Cardiac muscle cell (in vitro differentiated cells and primary cell): ENCODE measurements around the gene STX17. TPM values are rescaled to one million over a fixed set of nuclear protein-coding genes. Genes with fewer than 3 reads are reported as not detected.

Experiments
- DNase-seq, 2 donors: peaks; one replicate each; pipeline versions ENCODE4 v3.0.0 to v3.0.0-alpha.2; 2010 to 2017; ENCODE audit warnings: low read depth in 1 of 2, low spot score in 1 of 2
- H3K27ac ChIP-seq: fragments of 200-600 bp; sonication (generic); 2 replicates; pipeline ENCODE4 v1.5.1; 2016
- H3K27me3 ChIP-seq: fragments of 200-600 bp; sonication (generic); 2 replicates; pipeline ENCODE4 v1.6.0; 2016; ENCODE audit warnings: control low read depth
- H3K36me3 ChIP-seq: fragments of 200-600 bp; sonication (generic); 2 replicates; pipeline ENCODE4 v1.5.1; 2016; ENCODE audit warnings: control low read depth
- H3K4me1 ChIP-seq: fragments of 200-600 bp; sonication (generic); 2 replicates; pipeline ENCODE4 v1.8.1; 2017; ENCODE audit warnings: low read depth, mild to moderate bottlenecking, mixed run types
- H3K4me3 ChIP-seq: fragments of 200-600 bp; sonication (generic); 2 replicates; pipeline ENCODE4 v1.5.1; 2016; ENCODE audit warnings: mild to moderate bottlenecking
- H3K9me3 ChIP-seq: fragments of 200-600 bp; sonication (generic); 2 replicates; pipeline ENCODE4 v1.5.1; 2017; ENCODE audit warnings: low read depth, mild to moderate bottlenecking, control low read depth
- polyA plus RNA-seq: library from polyadenylated mRNA; unstranded; fragments of >200 nt; fragmentation: Nextera tagmentation; extraction: Ambion mirVana; gene quantifications from 2 replicates; pipeline ENCODE4 v1.2.1, GENCODE V29; 2016
- total RNA-seq: library from RNA; depleted of rRNA; stranded (reverse); fragments of >200 nt; gene quantifications from 2 replicates; pipeline ENCODE4 v1.2.3, GENCODE V29; 2016
- TF ChIP-seq, protein P1 (sequence below): IDR thresholded peaks from 2 replicates; pipeline ENCODE4 v1.5.1; 2012; ENCODE audit warnings: low read depth, mild to moderate bottlenecking, low read length

STX17 gene
- total and polyA plus RNA-seq, 2 experiments from 2014 or later = 20.4 to 34.8 TPM

DNA sequence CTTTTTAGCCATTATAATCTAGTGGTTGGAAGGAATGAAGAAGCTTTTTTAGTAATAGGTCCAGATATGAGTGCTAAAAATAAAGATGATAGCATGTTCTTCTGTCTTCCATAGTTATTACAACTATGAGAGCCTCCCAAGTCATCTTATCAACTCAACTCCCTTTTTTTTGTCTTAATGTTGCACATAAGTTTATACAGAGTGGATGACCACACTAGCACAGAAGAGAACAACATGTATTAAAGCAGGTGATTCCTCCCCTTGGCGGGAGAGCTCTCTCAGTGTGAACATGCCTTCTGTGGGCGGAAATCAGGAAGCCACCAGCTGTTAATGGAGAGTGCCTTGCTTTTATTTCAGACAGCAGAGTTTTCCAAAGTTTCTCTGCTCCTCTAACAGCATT lies 40.1 kb upstream of the STX17 start:
- Histone ChIP-seq H3K4me3 (no peak overlapping the region), H3K4me1 (no peaks in the 10 kb centered on the region), H3K27me3 (no peaks in the 10 kb centered on the region), H3K27ac (no peak overlapping the region), H3K9me3 (no peaks in the 10 kb centered on the region), H3K36me3 (no peaks in the 10 kb centered on the region)
- TF ChIP-seq, protein P1, sequence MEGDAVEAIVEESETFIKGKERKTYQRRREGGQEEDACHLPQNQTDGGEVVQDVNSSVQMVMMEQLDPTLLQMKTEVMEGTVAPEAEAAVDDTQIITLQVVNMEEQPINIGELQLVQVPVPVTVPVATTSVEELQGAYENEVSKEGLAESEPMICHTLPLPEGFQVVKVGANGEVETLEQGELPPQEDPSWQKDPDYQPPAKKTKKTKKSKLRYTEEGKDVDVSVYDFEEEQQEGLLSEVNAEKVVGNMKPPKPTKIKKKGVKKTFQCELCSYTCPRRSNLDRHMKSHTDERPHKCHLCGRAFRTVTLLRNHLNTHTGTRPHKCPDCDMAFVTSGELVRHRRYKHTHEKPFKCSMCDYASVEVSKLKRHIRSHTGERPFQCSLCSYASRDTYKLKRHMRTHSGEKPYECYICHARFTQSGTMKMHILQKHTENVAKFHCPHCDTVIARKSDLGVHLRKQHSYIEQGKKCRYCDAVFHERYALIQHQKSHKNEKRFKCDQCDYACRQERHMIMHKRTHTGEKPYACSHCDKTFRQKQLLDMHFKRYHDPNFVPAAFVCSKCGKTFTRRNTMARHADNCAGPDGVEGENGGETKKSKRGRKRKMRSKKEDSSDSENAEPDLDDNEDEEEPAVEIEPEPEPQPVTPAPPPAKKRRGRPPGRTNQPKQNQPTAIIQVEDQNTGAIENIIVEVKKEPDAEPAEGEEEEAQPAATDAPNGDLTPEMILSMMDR = no peak
- DNase-seq = no peak

DNA sequence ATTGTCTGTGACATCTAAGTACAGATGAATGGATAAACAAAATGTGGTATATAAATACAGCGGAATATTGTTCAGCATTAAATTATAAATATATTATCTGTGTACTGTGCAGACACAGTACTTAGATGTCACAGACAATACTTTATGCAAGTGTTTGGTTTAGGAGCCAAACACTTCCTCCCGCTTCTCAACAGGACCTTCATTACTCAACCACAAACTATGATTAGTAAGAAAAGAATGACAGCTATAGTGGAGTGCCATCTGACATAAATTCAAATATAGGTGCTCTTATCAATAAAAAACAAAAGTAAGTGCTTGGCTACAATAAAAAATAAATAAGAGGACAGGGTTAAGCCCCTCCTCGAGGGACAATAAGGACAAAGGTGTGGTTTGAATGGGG lies 38.9 kb upstream of the STX17 start:
- no peaks in the 10 kb centered on the region for H3K4me1 ChIP-seq
- TF ChIP-seq, protein P1 = no peak
- H3K36me3 ChIP-seq = no peaks in the 10 kb centered on the region
- H3K27ac ChIP-seq = no peak overlapping the region
- no peak overlapping the region for H3K4me3 ChIP-seq
- no peaks in the 10 kb centered on the region for H3K27me3 ChIP-seq
- no peaks in the 10 kb centered on the region for H3K9me3 ChIP-seq
- DNase-seq = no peak

DNA sequence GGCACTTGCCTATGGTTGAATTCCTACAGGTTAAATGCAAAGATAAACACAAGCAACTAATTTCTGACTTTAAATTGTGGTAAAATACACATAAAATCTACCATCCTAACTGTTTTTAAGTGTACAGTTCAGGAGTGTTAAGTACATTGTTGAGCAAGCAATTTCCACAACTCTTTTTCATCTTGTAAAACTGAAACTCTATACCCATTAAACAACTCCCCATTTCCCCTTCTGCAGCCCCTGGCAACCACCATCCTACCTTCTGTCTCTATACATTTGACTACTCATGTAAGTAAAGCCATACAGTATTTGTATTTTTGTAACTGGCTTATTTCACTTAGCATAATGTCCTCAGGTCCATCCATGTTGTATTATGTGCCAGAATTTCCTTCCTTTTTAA lies 38.5 kb upstream of the STX17 start:
- no peak for DNase-seq
- no peaks in the 10 kb centered on the region for H3K36me3 ChIP-seq

DNA sequence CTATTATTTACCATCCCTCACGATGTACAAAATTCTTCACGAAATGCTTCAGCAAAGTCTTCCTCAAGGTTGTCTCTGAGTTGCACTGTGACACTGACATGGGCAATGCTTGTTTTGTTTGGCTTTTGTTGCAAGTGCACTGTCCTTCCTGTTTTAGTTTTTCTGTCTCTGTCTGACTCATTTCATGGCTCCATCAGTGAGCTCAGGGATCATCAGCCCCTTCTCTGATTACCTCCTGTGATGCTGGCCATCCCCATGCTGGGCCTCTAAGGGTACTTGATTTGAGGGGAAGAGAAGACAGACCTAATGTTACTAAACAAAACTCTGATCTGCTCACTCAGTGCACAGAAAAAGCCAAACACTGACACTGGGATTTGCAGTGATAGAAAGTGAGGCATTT lies 37.6 kb upstream of the STX17 start:
- H3K27me3 ChIP-seq = no peaks in the 10 kb centered on the region
- no peak overlapping the region for H3K4me3 ChIP-seq
- no peaks in the 10 kb centered on the region for H3K36me3 ChIP-seq
- TF ChIP-seq, protein P1 = no peak
- DNase-seq = no peak
- no peaks in the 10 kb centered on the region for H3K9me3 ChIP-seq
- H3K27ac ChIP-seq = no peak overlapping the region
- no peaks in the 10 kb centered on the region for H3K4me1 ChIP-seq

More for the DNA sequence above, 38.5 kb upstream of the STX17 start:
- H3K4me1 ChIP-seq = no peaks in the 10 kb centered on the region
- TF ChIP-seq, protein P1 = no peak
- H3K27ac ChIP-seq = no peak overlapping the region
- H3K4me3 ChIP-seq = no peak overlapping the region
- H3K27me3 ChIP-seq = no peaks in the 10 kb centered on the region
- no peaks in the 10 kb centered on the region for H3K9me3 ChIP-seq

DNA sequence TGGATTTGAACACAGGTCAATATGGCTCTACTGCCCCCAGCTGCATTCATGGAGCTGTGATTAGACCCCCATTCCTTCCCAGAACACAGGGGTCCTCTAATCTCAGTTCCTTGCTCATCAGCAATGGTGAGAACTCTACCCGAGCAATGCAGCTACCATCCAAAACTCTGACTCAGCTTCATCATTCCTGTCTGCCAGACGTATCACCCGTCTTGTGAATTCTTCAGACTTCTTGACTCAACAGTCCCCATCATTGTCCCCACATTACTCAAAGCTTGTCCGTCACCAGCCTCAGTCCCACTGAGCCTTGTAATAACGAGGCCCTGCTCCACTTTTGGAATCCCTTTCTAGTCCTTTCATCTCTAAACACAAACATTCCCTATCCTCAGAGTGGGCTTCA lies 36.3 kb upstream of the STX17 start:
- Histone ChIP-seq H3K4me3 (no peak overlapping the region), H3K27ac (no peak overlapping the region), H3K4me1 (no peaks in the 10 kb centered on the region), H3K9me3 (no peaks in the 10 kb centered on the region), H3K27me3 (no peaks in the 10 kb centered on the region), H3K36me3 (no peaks in the 10 kb centered on the region)
- TF ChIP-seq, protein P1 = no peak
- DNase-seq = no peak

DNA sequence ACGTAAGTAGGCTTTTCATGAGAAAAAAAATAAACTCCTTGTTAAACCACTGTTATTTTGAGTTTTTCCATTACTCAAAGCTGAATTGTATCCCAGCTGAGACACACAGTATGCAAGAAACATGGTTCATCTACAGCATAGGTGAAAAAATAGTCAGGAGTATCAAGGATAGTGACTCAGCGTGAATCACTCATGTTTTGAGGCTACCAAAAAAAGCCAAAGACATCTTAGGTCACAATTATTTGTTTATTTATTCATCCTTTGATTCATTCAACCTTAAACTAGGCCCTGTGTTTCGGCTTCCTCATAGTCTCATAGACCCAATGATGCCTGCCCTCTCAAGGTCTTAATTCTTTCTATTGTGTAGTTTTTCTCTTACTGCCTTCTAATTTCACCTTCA lies 32.9 kb upstream of the STX17 start:
- H3K27ac ChIP-seq = no peak overlapping the region
- no peak overlapping the region for H3K4me3 ChIP-seq
- DNase-seq = no peak
- no peaks in the 10 kb centered on the region for H3K27me3 ChIP-seq
- TF ChIP-seq, protein P1 = no peak
- H3K36me3 ChIP-seq = no peaks in the 10 kb centered on the region
- no peaks in the 10 kb centered on the region for H3K4me1 ChIP-seq
- H3K9me3 ChIP-seq = no peaks in the 10 kb centered on the region
